ENCODE results near the gene NUP35.
A peak's percentile ranks its signal among the peaks of the same experiment; 100 is the strongest.

NUP35 gene

GRCh38 chr2:183124222-183124956 lies at the start of gene NUP35:
Gene NUP35, plus strand, starts transcription at chr2:183124443. Its CDS starts 15 bp downstream, at chr2:183124458.
- peak; percentile 74 for DNase-seq (ENCODE audit: low spot score)
- in situ Hi-C loops (cut with MboI; ENCODE audit: low sequenced_read_pairs, unreplicated experiment), result no loop called here
- no peak for TF ChIP-seq CTCF (IDR thresholded peaks at IDR 0.05; ENCODE audit: borderline replicate concordance, control extremely low read depth, extremely low read depth, insufficient read depth, missing control alignments)

- in situ Hi-C loops (cut with MboI; ENCODE audit: low sequenced_read_pairs, unreplicated experiment), result no loop called here
- no peak for TF ChIP-seq CTCF (IDR thresholded peaks at IDR 0.05; ENCODE audit: borderline replicate concordance, control extremely low read depth, extremely low read depth, insufficient read depth, missing control alignments)
- DNase-seq (ENCODE audit: low spot score), result no peak
Measured at GRCh38 chr2:183078163-183078463, 46.1 kb upstream of the NUP35 start.

DNA sequence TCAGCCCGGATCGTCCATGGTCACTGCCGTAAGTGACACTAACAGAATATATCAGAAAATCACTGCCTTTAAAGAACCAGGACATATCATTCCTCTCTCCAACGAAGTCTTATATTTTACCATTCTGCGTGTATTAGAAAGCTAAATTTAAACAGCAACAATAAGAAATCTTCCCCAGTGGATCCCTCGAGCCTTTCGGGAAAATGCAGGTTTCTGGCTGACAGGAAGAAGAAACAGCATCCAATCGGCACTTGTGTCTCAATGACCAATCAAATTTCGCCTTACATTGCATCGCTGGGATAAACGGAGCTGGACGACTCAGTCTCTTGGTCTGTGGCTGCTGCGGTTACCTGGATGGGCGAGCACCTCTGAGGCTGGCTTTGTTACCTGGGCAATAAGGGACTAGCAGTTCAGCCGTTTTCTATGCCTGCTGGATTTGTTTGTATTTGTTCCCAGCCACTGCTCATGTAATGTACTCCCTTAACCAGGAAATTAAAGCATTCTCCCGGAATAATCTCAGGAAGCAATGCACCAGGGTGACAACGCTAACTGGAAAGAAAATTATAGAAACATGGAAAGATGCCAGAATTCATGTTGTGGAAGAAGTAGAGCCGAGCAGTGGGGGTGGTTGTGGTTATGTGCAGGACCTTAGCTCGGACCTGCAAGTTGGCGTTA lies 45.6 kb upstream of the NUP35 start, which contains the start of gene DUSP19:
DUSP19 (plus strand) TSS at position 284 of the 675 bp plus-strand sequence; CDS start at position 471, 187 bp downstream.
- TF ChIP-seq CTCF (IDR thresholded peaks at IDR 0.05; ENCODE audit: borderline replicate concordance, control extremely low read depth, extremely low read depth, insufficient read depth, missing control alignments), result no peak
- peak; percentile 75 for DNase-seq (ENCODE audit: low spot score)
- in situ Hi-C loops (cut with MboI; ENCODE audit: low sequenced_read_pairs, unreplicated experiment), result no loop called here

DNA sequence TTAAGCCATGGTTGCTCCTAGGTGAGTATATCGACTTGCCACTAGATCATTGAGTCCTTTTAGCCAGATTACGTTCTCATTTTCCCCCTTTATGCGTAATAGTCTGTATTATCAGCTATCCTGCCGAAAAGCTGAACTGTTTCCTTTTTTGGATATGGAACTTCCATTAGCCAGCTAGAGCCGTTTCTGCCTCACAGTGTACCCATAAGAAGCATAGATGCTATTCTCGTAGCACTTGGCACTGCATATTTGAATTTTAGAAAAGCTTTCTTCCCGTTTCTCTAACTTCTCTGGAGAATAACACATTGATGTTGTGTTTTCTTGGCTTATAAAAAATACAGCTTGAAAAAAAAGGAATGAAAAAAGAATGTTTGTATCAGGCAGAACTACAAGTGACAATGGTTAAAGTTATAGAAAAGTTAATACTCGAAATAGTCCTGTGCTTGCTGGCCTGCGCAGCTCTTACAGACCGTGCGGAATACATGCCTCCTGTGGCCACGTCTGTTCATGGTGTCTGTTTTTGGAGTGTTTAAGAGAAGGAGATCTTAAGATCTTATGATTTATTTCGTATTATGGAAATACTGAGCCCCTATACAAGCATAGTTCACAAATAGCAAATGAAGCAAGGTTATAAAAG lies 45.0 kb upstream of the NUP35 start:
- in situ Hi-C loops (cut with MboI; ENCODE audit: low sequenced_read_pairs, unreplicated experiment), result no loop called here
- TF ChIP-seq CTCF (IDR thresholded peaks at IDR 0.05; ENCODE audit: borderline replicate concordance, control extremely low read depth, extremely low read depth, insufficient read depth, missing control alignments), result no peak
- DNase-seq (ENCODE audit: low spot score), result no peak

DNA sequence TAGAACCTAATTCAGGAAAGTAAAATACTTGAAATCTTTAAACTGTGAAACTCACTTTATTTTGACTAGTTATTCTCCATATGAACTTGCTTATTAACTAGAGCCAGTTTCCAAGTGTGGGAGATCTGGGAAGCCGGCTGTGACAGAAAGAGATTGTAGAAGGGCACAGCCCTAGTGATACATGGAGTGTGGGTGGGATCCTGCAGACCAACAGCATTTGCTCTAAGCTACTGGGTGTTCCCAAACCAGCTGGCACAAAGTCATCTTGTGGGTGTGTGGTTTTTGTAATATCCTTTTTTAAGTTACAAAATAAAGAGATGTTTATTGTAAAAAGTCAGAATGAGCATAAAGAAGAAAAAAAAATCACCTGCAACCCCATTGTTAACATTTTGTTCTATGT lies 42.3 kb upstream of the NUP35 start:
- no peak for DNase-seq (ENCODE audit: low spot score)
- TF ChIP-seq CTCF (IDR thresholded peaks at IDR 0.05; ENCODE audit: borderline replicate concordance, control extremely low read depth, extremely low read depth, insufficient read depth, missing control alignments), result no peak
- in situ Hi-C loops (cut with MboI; ENCODE audit: low sequenced_read_pairs, unreplicated experiment), result no loop called here

- in situ Hi-C loops (cut with MboI; ENCODE audit: low sequenced_read_pairs, unreplicated experiment), result no loop called here
- DNase-seq (ENCODE audit: low spot score), result no peak
- TF ChIP-seq CTCF (IDR thresholded peaks at IDR 0.05; ENCODE audit: borderline replicate concordance, control extremely low read depth, extremely low read depth, insufficient read depth, missing control alignments), result no peak
Measured at GRCh38 chr2:183088061-183088460, 36.2 kb upstream of the NUP35 start.

All from GM13976 (cell line).